ENCODE measurements around the gene KNDC1.

DNA sequence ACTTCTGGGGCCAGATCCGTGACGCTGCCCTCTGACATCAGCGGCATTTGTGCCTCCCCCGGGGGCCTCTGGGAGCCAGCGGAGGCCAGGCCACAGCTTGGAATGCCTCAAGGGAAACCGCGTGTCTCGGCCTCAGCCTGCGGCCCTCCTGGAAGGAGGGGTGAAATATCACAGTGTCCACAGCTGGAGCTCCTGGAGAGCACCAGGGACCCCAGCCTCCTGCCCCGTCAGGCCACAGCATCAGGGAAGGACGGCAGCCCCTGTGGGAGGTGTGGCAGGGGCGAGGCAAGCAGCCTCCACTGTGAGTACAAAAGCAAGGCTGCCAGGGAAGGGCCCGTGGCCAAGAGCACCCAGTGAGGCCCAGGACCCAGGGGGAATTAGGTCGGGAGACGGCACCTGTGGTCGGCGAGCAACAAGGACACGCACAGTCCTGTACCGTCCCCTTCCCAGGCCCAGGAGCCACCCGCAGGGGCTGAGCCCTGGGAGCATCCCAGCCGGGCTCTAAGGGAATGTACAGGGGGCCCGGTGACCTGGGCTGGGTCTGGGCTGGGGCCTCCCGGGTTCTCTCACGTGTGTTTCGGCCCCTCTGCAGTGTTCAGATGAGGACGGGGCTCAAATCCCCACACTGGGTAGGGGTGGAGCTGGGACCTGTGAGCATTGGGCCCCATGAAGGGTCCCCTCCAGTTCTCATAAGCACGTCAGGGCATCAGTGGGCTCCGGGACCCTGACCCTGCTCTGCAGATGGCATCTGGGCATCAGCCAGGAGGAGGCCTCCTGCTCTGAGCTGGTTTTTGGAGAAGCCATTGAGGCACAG is 18.7 kb upstream of the KNDC1 start:
- TF ChIP-seq FOSL2 (CRISPR knock-in tag; IDR thresholded peaks at IDR 0.05) (no peak), ZZZ3 (CRISPR knock-in tag; IDR thresholded peaks at IDR 0.05; ENCODE audit: borderline replicate concordance) (no peak)
- TF ChIP-seq, protein P1, sequence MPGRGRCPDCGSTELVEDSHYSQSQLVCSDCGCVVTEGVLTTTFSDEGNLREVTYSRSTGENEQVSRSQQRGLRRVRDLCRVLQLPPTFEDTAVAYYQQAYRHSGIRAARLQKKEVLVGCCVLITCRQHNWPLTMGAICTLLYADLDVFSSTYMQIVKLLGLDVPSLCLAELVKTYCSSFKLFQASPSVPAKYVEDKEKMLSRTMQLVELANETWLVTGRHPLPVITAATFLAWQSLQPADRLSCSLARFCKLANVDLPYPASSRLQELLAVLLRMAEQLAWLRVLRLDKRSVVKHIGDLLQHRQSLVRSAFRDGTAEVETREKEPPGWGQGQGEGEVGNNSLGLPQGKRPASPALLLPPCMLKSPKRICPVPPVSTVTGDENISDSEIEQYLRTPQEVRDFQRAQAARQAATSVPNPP (CRISPR knock-in tag; IDR thresholded peaks at IDR 0.05) = no peak
- TF ChIP-seq, protein P2, sequence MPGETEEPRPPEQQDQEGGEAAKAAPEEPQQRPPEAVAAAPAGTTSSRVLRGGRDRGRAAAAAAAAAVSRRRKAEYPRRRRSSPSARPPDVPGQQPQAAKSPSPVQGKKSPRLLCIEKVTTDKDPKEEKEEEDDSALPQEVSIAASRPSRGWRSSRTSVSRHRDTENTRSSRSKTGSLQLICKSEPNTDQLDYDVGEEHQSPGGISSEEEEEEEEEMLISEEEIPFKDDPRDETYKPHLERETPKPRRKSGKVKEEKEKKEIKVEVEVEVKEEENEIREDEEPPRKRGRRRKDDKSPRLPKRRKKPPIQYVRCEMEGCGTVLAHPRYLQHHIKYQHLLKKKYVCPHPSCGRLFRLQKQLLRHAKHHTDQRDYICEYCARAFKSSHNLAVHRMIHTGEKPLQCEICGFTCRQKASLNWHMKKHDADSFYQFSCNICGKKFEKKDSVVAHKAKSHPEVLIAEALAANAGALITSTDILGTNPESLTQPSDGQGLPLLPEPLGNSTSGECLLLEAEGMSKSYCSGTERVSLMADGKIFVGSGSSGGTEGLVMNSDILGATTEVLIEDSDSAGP (CRISPR knock-in tag; IDR thresholded peaks at IDR 0.05; ENCODE audit: borderline replicate concordance) = no peak

Measured in HepG2 (cell line).